Right lobe of liver (tissue), 4 donors: ENCODE data around the gene TNFRSF9.

Experiments used
- CTCF ChIP-seq, 4 donors: fragments of 200-600 bp in 3 of 4; fragments of 450-650 bp in 1 of 4; IDR thresholded peaks; one replicate each; pipeline versions ENCODE4 v1.5.1 to v1.8.0; 2016 to 2022; ENCODE audit warnings: antibody characterized with exemption in 4 of 4, mild to moderate bottlenecking in 2 of 4
- POLR2A ChIP-seq: fragments of 450-650 bp; IDR thresholded peaks from one replicate; pipeline ENCODE4 v1.6.1; 2017; ENCODE audit warnings: antibody characterized with exemption, mild to moderate bottlenecking
- donor health status: DM: no; HTN: no; CAD: no.
- donor health status: DM: no; HTN: no; CAD: no.
- donor health status: DM: no; HTN: yes; CAD: no.

- TF ChIP-seq CTCF (IDR thresholded peaks at IDR 0.05): no peak
- no peak for TF ChIP-seq POLR2A
These were observed 8.3 kb upstream of the TNFRSF9 start for GRCh38 chr1:7948960-7949359.
